CD4-positive, alpha-beta T cell (primary cell): ENCODE results near the gene GBP6. TPM values are rescaled to one million over a fixed set of nuclear protein-coding genes. Genes with fewer than 3 reads are reported as not detected.

Source experiments
- ATAC-seq: fragments of 200-7000 bp; cut with Tn5 transposase; one replicate; pipeline ENCODE4 v1.10.0; 2022; ENCODE audit warnings: mild to moderate bottlenecking; ENCODE audit not compliant: poor library complexity
- CTCF ChIA-PET: fragments of 350-600 bp; sonication (Branson Sonifier 250); formaldehyde crosslinking; loops from one replicate; lab custom pipeline; 2021; ENCODE audit warnings: antibody characterized with exemption, inconsistent platforms; lab: Charles Lee
- POLR2A ChIA-PET: fragments of 350-600 bp; sonication (Branson Sonifier 250); formaldehyde crosslinking; loops from one replicate; lab custom pipeline; 2021; ENCODE audit warnings: antibody characterized with exemption, inconsistent platforms; lab: Charles Lee
- DNase-seq, 14 experiments: peaks; one replicate each; pipeline ENCODE4 v3.0.0-alpha.2; 2013 to 2020; ENCODE audit warnings: mixed read lengths in 2 of 14
- H3K27ac ChIP-seq, 2 donors: one replicate each; pipeline versions ENCODE4 v1.5.1 to v1.7.0; 2013; ENCODE audit warnings: low read length in 2 of 2, low read depth in 1 of 2, mild to moderate bottlenecking in 1 of 2
- H3K27me3 ChIP-seq, 2 experiments: 1 replicate in 1 of 2; 2 replicates in 1 of 2; pipeline versions ENCODE4 v1.6.1 to v1.7.0; 2013; ENCODE audit warnings: low read length in 2 of 2, control low read depth in 1 of 2, mild to moderate bottlenecking in 1 of 2, moderate library complexity in 1 of 2; ENCODE audit not compliant: insufficient read depth in 2 of 2, control insufficient read depth in 1 of 2
- H3K36me3 ChIP-seq: one replicate; pipeline ENCODE4 v1.6.1; 2013; ENCODE audit warnings: low read length, control low read depth; ENCODE audit not compliant: insufficient read depth
- H3K4me1 ChIP-seq: one replicate; pipeline ENCODE4 v1.6.1; 2013; ENCODE audit warnings: low read length, control low read depth; ENCODE audit not compliant: insufficient read depth
- H3K4me3 ChIP-seq: one replicate; pipeline ENCODE4 v1.5.1; 2013; ENCODE audit warnings: mild to moderate bottlenecking, low read length, moderate library complexity
- H3K9me3 ChIP-seq, 2 experiments: 1 replicate in 1 of 2; 2 replicates in 1 of 2; pipeline versions ENCODE4 v1.6.1 to v1.7.0; 2013; ENCODE audit warnings: low read length in 2 of 2, mild to moderate bottlenecking in 2 of 2, control low read depth in 1 of 2, moderate library complexity in 1 of 2; ENCODE audit not compliant: control insufficient read depth in 1 of 2, insufficient read depth in 1 of 2
- H3K27ac Mint-ChIP-seq: one replicate; pipeline ENCODE4 v1.8.0; 2020; ENCODE audit warnings: mixed read lengths
- H3K27me3 Mint-ChIP-seq: one replicate; pipeline ENCODE4 v1.8.0; 2021; ENCODE audit warnings: mixed read lengths
- H3K36me3 Mint-ChIP-seq: one replicate; pipeline ENCODE4 v1.8.0; 2021; ENCODE audit warnings: low read depth, mixed read lengths
- H3K4me1 Mint-ChIP-seq: one replicate; pipeline ENCODE4 v1.8.0; 2021; ENCODE audit warnings: low read depth, mixed read lengths
- H3K4me3 Mint-ChIP-seq: one replicate; pipeline ENCODE4 v1.8.0; 2020; ENCODE audit warnings: mild to moderate bottlenecking, mixed read lengths
- H3K9me3 Mint-ChIP-seq: one replicate; pipeline ENCODE4 v1.8.0; 2020; ENCODE audit warnings: mixed read lengths
- intact Hi-C, 2 experiments: fragments of 100-400 bp; cut with DNase I in 1 of 2; cut with micrococcal nuclease in 1 of 2; formaldehyde crosslinking; loops; one replicate each; pipeline versions ENCODE4 v1.15.1 to v1.9.0; 2023 to 2025; cut with DNase I, micrococcal nuclease
- total RNA-seq, 174 experiments: library from RNA in 2 of 174; stranded (reverse) in 2 of 174; gene quantifications; one replicate each; pipeline ENCODE4 v1.2.3 and lab custom pipeline; 2021 to 2026
- TF ChIP-seq, protein P1 (sequence below): fragments of 200-600 bp; IDR thresholded peaks from one replicate; pipeline ENCODE4 v1.8.0; 2022; ENCODE audit warnings: antibody characterized with exemption, mild to moderate bottlenecking

The GBP6 gene
- total RNA-seq, 2 experiments from 2014 or later = 0.08 TPM; not detected in 1

DNA sequence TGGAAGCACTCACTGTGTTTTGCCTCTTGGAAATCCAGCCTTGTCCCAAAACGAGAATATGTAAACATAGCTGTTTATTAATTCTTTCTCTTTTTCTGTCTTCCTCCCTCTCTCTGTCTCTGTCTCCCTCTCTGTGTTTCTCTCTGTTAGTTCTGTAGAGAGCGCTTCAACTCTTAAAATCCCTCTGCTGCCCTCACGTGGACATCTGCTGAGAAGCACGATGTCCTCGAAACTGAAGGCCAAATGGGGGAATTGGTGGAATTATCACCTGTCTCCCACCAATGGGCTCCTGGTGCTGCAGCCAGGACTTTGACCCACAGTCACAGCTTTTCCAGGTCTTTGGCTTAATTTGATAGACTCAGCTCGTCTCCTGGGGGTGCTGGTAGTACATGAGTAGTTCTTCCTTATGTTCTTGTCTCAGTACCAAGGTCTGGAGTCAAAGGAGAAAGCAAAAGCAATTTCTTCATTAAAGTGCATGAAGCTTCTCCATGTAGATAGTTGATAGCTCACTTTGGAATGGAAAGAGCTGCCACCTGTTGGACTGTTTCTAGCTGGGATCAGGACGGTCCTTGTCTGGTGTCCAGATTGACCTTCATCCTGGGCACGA is 5.5 kb upstream of the GBP6 start:
- CTCF ChIA-PET = interaction anchor here (0.6 to 2.5 kb wide), 19 partner anchors 8 to 374 kb away, joined by 3 to 23 read pairs (median 3); partner anchors contain the start of gene GBP4
- H3K9me3 Mint-ChIP-seq = no peaks in the 10 kb centered on the region
- ATAC-seq (peak; percentile 98), DNase-seq (peak; percentile 73 to 90 (median 82))
- peaks cover 9% of the 10 kb centered on the region for H3K4me1 Mint-ChIP-seq
- TF ChIP-seq, protein P1, sequence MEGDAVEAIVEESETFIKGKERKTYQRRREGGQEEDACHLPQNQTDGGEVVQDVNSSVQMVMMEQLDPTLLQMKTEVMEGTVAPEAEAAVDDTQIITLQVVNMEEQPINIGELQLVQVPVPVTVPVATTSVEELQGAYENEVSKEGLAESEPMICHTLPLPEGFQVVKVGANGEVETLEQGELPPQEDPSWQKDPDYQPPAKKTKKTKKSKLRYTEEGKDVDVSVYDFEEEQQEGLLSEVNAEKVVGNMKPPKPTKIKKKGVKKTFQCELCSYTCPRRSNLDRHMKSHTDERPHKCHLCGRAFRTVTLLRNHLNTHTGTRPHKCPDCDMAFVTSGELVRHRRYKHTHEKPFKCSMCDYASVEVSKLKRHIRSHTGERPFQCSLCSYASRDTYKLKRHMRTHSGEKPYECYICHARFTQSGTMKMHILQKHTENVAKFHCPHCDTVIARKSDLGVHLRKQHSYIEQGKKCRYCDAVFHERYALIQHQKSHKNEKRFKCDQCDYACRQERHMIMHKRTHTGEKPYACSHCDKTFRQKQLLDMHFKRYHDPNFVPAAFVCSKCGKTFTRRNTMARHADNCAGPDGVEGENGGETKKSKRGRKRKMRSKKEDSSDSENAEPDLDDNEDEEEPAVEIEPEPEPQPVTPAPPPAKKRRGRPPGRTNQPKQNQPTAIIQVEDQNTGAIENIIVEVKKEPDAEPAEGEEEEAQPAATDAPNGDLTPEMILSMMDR = peak; percentile 87
- Histone ChIP-seq H3K4me3 (no peak overlapping the region), H3K27ac (no peak overlapping the region), H3K36me3 (no peaks in the 10 kb centered on the region), H3K4me1 (peaks cover 11% of the 10 kb centered on the region), H3K9me3 (no peaks in the 10 kb centered on the region), H3K27me3 (no peaks in the 10 kb centered on the region)
- no peaks in the 10 kb centered on the region for H3K27me3 Mint-ChIP-seq
- H3K36me3 Mint-ChIP-seq = no peaks in the 10 kb centered on the region
- no peak overlapping the region for H3K4me3 Mint-ChIP-seq
- POLR2A ChIA-PET = interaction anchor here (0.6 to 3.0 kb wide), 16 partner anchors 13 to 375 kb away, joined by 3 to 20 read pairs (median 4); partner anchors contain the start of genes GBP1, GBP2, GBP4 and GBP5
- intact Hi-C loops = loop anchor here (1.0 to 5.0 kb wide), 12 partner anchors 61 to 360 kb away; partner anchors contain the start of genes GBP1 (in 1 of the 2), GBP2 (in 1 of the 2) and GBP4 (in 1 of the 2)
- no peak overlapping the region for H3K27ac Mint-ChIP-seq

DNA sequence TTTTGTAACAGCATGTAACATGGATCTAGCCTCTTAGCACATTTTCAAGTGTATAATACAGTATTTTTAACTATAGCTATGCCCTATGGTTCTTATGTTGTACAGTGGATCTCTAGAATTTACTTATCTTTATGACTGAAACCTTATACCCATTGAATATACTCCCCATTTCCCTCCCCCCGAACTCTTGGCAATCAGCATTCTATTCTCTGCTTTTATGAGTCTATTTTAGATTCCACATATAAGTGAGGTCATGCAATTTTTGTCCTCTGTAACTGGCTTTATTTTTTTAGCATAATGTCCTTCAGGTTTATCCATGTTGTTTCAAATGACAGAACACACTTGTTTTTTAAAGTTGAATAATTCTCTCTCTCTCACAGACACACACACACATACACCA is 3.1 kb upstream of the GBP6 start:
- no peak overlapping the region for H3K27ac Mint-ChIP-seq
- no peak overlapping the region for H3K27ac ChIP-seq
- TF ChIP-seq, protein P1 = no peak
- ATAC-seq = no peak
- POLR2A ChIA-PET = interaction anchor here (1.0 kb wide), 1 partner anchor 50 kb away, joined by 3 read pairs; no protein-coding TSS in a partner anchor
- no peaks in the 10 kb centered on the region for H3K9me3 Mint-ChIP-seq
- H3K27me3 ChIP-seq = no peaks in the 10 kb centered on the region
- H3K36me3 ChIP-seq = no peaks in the 10 kb centered on the region
- peaks cover 15% of the 10 kb centered on the region for H3K4me1 ChIP-seq
- peaks cover 15% of the 10 kb centered on the region for H3K4me1 Mint-ChIP-seq
- no peaks in the 10 kb centered on the region for H3K9me3 ChIP-seq
- DNase-seq = no peak
- H3K4me3 Mint-ChIP-seq = no peak overlapping the region
- H3K4me3 ChIP-seq = no peak overlapping the region
- H3K27me3 Mint-ChIP-seq = no peaks in the 10 kb centered on the region
- CTCF ChIA-PET = interaction anchor here (1.3 kb wide), 1 partner anchor 275 kb away, joined by 3 read pairs; no protein-coding TSS in a partner anchor
- no peaks in the 10 kb centered on the region for H3K36me3 Mint-ChIP-seq
- intact Hi-C loops = no loop called here

DNA sequence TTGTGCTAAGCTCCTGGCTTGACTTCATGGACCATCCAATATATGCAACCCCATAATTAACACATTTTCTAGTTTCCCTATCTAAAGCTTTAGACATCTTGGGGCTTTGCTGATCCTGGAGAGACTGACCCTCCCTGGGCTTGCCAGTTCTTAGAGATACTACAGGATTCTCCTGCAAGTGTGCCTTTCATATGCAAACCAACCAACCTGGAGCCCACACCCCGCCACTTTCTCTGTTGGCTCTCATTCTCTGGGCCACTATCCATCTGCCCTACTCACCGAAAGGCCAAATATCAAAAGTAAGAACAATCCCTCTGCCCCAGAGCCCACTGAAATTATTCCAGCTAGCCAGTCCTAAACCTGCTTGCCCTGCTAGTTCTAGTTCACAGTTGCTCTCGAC is 2.2 kb upstream of the GBP6 start:
- Mint-ChIP-seq H3K4me1 (peaks cover 15% of the 10 kb centered on the region), H3K4me3 (no peak overlapping the region), H3K36me3 (no peaks in the 10 kb centered on the region), H3K27me3 (no peaks in the 10 kb centered on the region), H3K9me3 (no peaks in the 10 kb centered on the region), H3K27ac (no peak overlapping the region)
- intact Hi-C loops = no loop called here
- H3K4me1 ChIP-seq = peaks cover 15% of the 10 kb centered on the region
- TF ChIP-seq, protein P1 = no peak
- no peaks in the 10 kb centered on the region for H3K9me3 ChIP-seq
- ChIA-PET CTCF (interaction anchor here (0.9 kb wide), 1 partner anchor 236 kb away, joined by 3 read pairs; the partner anchor contains the start of gene GBP2), POLR2A (no interaction called here)
- no peak overlapping the region for H3K27ac ChIP-seq
- no peak overlapping the region for H3K4me3 ChIP-seq
- no peaks in the 10 kb centered on the region for H3K36me3 ChIP-seq
- no peaks in the 10 kb centered on the region for H3K27me3 ChIP-seq
- ATAC-seq = no peak
- DNase-seq = no peak
